Esophagus muscularis mucosa (tissue), 4 donors: ENCODE measurements around the gene NWD2. TPM values are rescaled to one million over a fixed set of nuclear protein-coding genes. Genes with fewer than 3 reads are reported as not detected.

Experiments used
- DNase-seq: peaks from one replicate; pipeline ENCODE4 v3.0.0-alpha.2; 2017; ENCODE audit errors: extremely low spot score
- H3K27ac ChIP-seq, 4 donors: fragments of 200-600 bp; sonication (generic); replicated peaks in 1 of 4; 1 replicate in 3 of 4; 2 replicates in 1 of 4; pipeline ENCODE4 v1.5.1; 2016 to 2019; ENCODE audit warnings: mild to moderate bottlenecking in 1 of 4
- H3K27me3 ChIP-seq, 4 donors: fragments of 200-600 bp; sonication (generic); one replicate each; pipeline versions ENCODE4 v1.5.1 to v1.6.0; 2016 to 2019
- H3K36me3 ChIP-seq, 4 donors: fragments of 200-600 bp; sonication (generic); one replicate each; pipeline ENCODE4 v1.5.1; 2016 to 2019
- H3K4me1 ChIP-seq, 4 donors: fragments of 200-600 bp; sonication (generic); one replicate each; pipeline ENCODE4 v1.5.1; 2016 to 2019
- H3K4me3 ChIP-seq, 4 donors: fragments of 200-600 bp; sonication (generic); 1 replicate in 2 of 4; 2 replicates in 2 of 4; pipeline ENCODE4 v1.5.1; 2016 to 2019; ENCODE audit warnings: mild to moderate bottlenecking in 4 of 4, moderate library complexity in 1 of 4
- H3K9me3 ChIP-seq, 4 donors: fragments of 200-600 bp; sonication (generic); 1 replicate in 3 of 4; 2 replicates in 1 of 4; pipeline ENCODE4 v1.5.1; 2016 to 2019
- CTCF ChIP-seq, 3 experiments: fragments of 200-600 bp in 2 of 3; fragments of 450-650 bp in 1 of 3; sonication (generic) in 2 of 3; IDR thresholded peaks; one replicate each; pipeline ENCODE4 v1.5.1; 2017 to 2019; ENCODE audit warnings: antibody characterized with exemption in 3 of 3, mild to moderate bottlenecking in 2 of 3, moderate library complexity in 1 of 3
- EP300 ChIP-seq: sonication (generic); formaldehyde crosslinking; IDR thresholded peaks from one replicate; pipeline ENCODE4 v1.6.1; 2017; ENCODE audit warnings: antibody characterized with exemption
- POLR2A ChIP-seq: fragments of 450-650 bp; IDR thresholded peaks from one replicate; pipeline ENCODE4 v1.6.1; 2017; ENCODE audit warnings: antibody characterized with exemption, moderate library complexity, mild to moderate bottlenecking, low read depth
- POLR2AphosphoS5 ChIP-seq, 2 donors: sonication (generic); formaldehyde crosslinking; IDR thresholded peaks; one replicate each; pipeline ENCODE4 v1.6.1; 2017; ENCODE audit warnings: antibody characterized with exemption in 2 of 2
- WGBS: methylation state at CpG from one replicate; pipeline ENCODE4 v1.1.5; 2018; 5-methylcytosine and 5-hydroxymethylcytosine counted together
- intact Hi-C: fragments of 100-400 bp; cut with DNase I; formaldehyde crosslinking; loops from one replicate; pipeline ENCODE4 v1.15.1; 2023
- total RNA-seq, 4 donors: library from RNA; depleted of rRNA; stranded (reverse); fragments of >200 nt; gene quantifications; one replicate each; pipeline versions ENCODE4 v1.1.0 to v1.2.1, GENCODE V29; 2016

Gene NWD2
- total RNA-seq, 4 donors from 2014 or later, result 0.11 to 0.50 (median 0.30) TPM

GRCh38 chr4:37392521-37393255 is 148.1 kb downstream of the NWD2 start:
- DNase-seq, result no peak
- WGBS, result 49% methylated on average over 9 of the region's 9 CpGs

DNA sequence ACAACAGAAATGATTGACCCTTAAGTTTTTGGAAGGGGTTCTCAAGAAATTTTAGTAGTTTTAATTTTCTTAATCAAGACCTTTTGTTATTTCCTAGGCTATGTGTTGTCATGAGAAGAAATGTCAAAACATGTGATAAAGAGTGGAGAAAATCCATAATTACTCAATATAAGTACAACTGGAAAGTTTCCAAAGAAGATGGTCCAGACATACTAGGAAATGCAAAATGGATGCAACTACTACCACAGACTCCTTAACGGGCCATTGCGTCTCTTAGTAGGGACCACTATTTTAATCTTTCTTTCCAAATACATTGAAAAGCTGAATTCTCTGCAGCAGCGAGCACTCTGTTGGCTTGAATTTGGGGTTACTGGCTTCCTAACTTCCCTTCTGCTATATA is 148.8 kb downstream of the NWD2 start:
- Histone ChIP-seq H3K27me3 (peaks cover 0 to 10% (median 0%) of the 10 kb centered on the region in 4 donors), H3K9me3 (no peaks in the 10 kb centered on the region), H3K27ac (no peak overlapping the region), H3K36me3 (no peaks in the 10 kb centered on the region), H3K4me1 (peaks cover 0 to 9% (median 0%) of the 10 kb centered on the region in 4 donors), H3K4me3 (no peak overlapping the region)
- WGBS, result 68% methylated on average over 3 of the region's 3 CpGs
- DNase-seq, result no peak
- TF ChIP-seq POLR2A, result no peak
- TF ChIP-seq EP300, result no peak
- no peak for TF ChIP-seq CTCF (IDR thresholded peaks at IDR 0.05)
- no peak for TF ChIP-seq POLR2AphosphoS5 (IDR thresholded peaks at IDR 0.05)
- intact Hi-C loops, result no loop called here

More at GRCh38 chr4:37392521-37393255, 148.1 kb downstream of the NWD2 start:
- H3K9me3 ChIP-seq, result no peaks in the 10 kb centered on the region
- peaks cover 0 to 9% (median 0%) of the 10 kb centered on the region in 4 donors for H3K4me1 ChIP-seq
- H3K36me3 ChIP-seq, result no peaks in the 10 kb centered on the region
- intact Hi-C loops, result no loop called here
- peaks cover 0 to 10% (median 0%) of the 10 kb centered on the region in 4 donors for H3K27me3 ChIP-seq
- TF ChIP-seq POLR2AphosphoS5 (IDR thresholded peaks at IDR 0.05), result no peak
- no peak for TF ChIP-seq EP300
- no peak for TF ChIP-seq CTCF (IDR thresholded peaks at IDR 0.05)
- TF ChIP-seq POLR2A, result no peak
- H3K4me3 ChIP-seq, result no peak overlapping the region
- no peak overlapping the region for H3K27ac ChIP-seq

- no peak for DNase-seq
- WGBS, result 76% methylated on average over 3 of the region's 3 CpGs
- Histone ChIP-seq H3K4me1 (peaks cover 0 to 9% (median 0%) of the 10 kb centered on the region in 4 donors), H3K4me3 (no peak overlapping the region), H3K36me3 (no peaks in the 10 kb centered on the region), H3K27ac (no peak overlapping the region), H3K9me3 (no peaks in the 10 kb centered on the region), H3K27me3 (peaks cover 0 to 8% (median 0%) of the 10 kb centered on the region in 4 donors)
- intact Hi-C loops, result no loop called here
- TF ChIP-seq EP300 (no peak), POLR2AphosphoS5 (IDR thresholded peaks at IDR 0.05) (no peak), CTCF (IDR thresholded peaks at IDR 0.05) (no peak), POLR2A (no peak)
These were observed 149.3 kb downstream of the NWD2 start for GRCh38 chr4:37393889-37394288.

GRCh38 chr4:37397505-37397904 is 153.0 kb downstream of the NWD2 start:
- intact Hi-C loops, result no loop called here
- DNase-seq, result no peak
- WGBS, result 95% methylated on average over 4 of the region's 6 CpGs
- Histone ChIP-seq H3K27ac (no peak overlapping the region), H3K4me3 (no peak overlapping the region), H3K4me1 (peaks cover 0 to 8% (median 0%) of the 10 kb centered on the region in 4 donors), H3K9me3 (no peaks in the 10 kb centered on the region), H3K27me3 (no peaks in the 10 kb centered on the region), H3K36me3 (no peaks in the 10 kb centered on the region)
- TF ChIP-seq POLR2A (no peak), POLR2AphosphoS5 (IDR thresholded peaks at IDR 0.05) (no peak), EP300 (no peak), CTCF (IDR thresholded peaks at IDR 0.05) (no peak)
